Cardiac fibroblast (primary cell): ENCODE measurements around the gene CANX.

Experiments used
- DNase-seq, 2 donors: peaks; one replicate each; pipeline versions ENCODE4 v3.0.0 to v3.0.0-alpha.2; 2010; ENCODE audit warnings: low read depth in 2 of 2
- H3K4me3 ChIP-seq, 2 donors: replicated peaks in 1 of 2; 1 replicate in 1 of 2; 2 replicates in 1 of 2; pipeline ENCODE4 v1.5.1; 2011; ENCODE audit warnings: low read depth in 2 of 2, low read length in 2 of 2, mild to moderate bottlenecking in 2 of 2, moderate library complexity in 1 of 2
- TF ChIP-seq, protein P1 (sequence below): IDR thresholded peaks from one replicate; pipeline ENCODE4 v1.5.1; 2011; ENCODE audit warnings: low read depth, mild to moderate bottlenecking, low read length, inconsistent platforms

CANX gene

DNA sequence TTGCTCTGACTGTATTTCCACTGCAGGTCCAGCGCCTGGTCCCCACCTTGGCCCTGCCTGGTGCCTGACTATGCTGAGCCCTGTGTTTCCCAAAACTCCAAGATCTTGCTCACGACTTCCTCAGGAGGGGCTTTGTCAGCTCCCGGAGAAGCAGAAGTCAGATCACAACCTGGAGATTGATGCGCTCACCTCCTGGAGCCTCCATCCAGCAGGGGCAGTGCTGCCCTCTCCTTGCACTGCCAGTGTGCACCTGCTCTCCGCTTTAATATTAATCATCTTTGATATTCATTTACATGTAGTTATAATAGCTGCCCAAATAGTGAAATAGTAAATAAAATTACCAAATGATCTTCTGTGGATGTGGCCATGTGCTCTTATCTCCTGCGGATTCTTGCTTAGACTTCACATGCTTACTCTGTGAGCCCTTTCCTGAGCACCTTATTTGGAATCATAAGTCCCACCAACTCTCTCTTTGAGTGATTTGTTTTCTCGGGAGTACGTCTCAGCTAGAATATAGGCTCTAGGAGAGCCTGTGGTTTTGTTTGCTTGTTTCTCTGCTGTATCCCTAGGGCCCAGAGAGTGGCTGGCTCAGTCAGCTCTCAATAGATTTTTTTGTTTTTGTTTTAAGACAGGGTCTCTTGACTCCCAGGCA is 51.2 kb downstream of the CANX start:
- H3K4me3 ChIP-seq, result no peak overlapping the region
- TF ChIP-seq, protein P1, sequence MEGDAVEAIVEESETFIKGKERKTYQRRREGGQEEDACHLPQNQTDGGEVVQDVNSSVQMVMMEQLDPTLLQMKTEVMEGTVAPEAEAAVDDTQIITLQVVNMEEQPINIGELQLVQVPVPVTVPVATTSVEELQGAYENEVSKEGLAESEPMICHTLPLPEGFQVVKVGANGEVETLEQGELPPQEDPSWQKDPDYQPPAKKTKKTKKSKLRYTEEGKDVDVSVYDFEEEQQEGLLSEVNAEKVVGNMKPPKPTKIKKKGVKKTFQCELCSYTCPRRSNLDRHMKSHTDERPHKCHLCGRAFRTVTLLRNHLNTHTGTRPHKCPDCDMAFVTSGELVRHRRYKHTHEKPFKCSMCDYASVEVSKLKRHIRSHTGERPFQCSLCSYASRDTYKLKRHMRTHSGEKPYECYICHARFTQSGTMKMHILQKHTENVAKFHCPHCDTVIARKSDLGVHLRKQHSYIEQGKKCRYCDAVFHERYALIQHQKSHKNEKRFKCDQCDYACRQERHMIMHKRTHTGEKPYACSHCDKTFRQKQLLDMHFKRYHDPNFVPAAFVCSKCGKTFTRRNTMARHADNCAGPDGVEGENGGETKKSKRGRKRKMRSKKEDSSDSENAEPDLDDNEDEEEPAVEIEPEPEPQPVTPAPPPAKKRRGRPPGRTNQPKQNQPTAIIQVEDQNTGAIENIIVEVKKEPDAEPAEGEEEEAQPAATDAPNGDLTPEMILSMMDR, result no peak
- DNase-seq, result no peak

DNA sequence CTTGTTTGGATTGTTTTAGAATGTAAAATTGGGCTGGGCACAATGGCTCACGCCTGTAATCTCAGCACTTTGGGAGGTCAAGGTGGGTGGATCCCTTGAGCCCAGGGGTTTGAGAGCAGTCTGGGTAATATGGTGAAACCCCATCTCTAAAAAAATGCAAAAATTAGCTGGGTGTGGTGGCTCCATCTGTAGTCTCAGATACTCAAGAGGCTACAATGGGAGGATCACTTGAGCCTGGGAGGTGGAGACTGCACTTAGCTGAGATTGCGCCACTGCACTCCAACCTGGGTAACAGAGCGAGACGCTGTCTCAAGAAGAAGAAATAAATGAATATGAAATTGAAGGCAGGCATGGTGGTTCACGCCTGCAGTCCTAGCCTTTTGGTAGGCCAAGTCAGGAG is 55.2 kb downstream of the CANX start:
- no peak for DNase-seq
- TF ChIP-seq, protein P1, result no peak
- no peak overlapping the region for H3K4me3 ChIP-seq

DNA sequence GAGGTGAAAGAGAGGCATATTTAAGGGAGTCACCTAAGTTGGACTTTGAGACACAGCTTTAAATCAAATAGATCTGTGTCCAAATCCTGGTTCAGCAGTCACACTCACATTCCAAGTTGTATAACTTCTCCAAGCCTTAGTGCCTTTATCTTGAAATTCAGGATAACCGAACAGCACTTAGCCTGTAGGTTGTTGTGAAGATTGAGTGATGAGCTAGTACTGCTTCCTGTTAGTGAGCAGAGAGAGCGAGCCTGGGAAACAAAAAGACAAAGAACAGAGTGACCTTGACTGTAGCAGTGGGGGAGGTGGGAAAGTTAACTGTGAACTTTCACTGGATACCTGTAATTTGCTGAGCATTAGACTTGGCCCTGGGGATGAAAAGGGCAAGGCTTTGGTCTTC is 56.3 kb downstream of the CANX start:
- TF ChIP-seq, protein P1, result no peak
- peak in 1 of 2 donors; percentile 24 for DNase-seq
- H3K4me3 ChIP-seq, result no peak overlapping the region

DNA sequence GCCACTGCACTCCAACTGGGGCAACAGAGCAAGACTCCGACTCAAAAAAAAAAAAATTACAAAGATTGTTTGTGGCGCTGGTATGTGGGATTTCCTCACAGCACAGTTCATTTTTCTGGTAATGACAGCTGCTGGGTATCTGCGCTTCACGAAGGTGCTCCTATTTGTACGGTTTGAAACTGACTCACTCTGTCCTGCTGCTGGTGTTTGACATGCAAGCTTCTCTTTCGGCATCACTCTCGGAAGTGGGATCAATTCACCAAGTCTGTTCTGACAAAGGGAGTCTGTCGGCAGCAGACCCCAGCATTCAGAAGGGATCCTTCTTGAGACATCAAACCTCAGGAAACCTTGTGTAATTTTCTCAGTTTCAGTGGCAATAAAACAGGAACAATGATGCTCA is 60.2 kb downstream of the CANX start:
- DNase-seq, result no peak
- no peak overlapping the region for H3K4me3 ChIP-seq
- TF ChIP-seq, protein P1, result no peak

DNA sequence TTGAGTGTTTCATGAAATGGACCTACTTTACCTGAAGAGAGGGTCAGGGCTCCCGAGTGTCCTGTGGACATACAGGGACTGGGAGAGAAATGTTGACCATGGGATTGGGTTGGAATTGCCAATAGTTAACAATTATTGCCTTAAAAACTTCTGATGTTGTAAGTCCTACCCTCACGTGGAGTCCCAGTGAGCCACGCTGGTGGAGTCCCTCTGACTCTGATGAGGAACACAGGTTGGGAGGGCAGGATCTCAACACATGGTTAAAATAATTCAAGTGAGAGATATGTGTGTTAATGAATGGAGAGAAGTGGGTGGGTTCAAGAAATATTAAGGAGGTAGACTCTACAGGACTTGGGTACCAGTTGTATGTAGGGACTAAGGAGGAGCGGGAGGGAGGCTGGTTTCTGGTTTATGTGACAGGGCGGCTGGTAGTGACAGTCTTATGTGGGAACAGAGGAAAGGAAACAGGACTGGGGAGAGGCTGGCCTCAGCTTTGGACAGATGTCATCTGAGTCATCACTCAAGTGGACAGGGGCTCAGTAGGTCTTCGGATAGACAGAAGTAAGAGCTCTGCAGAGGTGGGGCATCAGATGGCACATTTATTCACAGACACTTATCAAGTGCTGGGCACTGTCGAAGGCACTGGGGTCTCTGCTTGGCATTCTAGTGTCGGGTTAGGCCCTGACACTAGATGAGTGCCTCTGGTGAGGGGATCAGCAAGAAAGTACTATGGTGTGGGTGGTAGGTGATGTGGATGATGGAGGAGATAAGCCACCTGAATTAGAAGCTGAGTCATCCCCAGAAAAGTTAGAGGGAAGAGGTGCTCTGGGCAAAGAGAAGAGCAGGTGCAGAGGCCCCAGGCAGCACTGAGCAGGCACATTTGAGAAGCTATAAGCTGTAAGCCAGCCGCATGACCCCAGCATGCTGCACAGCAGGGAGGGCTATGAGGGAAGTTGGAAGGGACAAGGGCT is 61.1 kb downstream of the CANX start:
- DNase-seq, result no peak
- TF ChIP-seq, protein P1, result no peak
- H3K4me3 ChIP-seq, result no peak overlapping the region

DNA sequence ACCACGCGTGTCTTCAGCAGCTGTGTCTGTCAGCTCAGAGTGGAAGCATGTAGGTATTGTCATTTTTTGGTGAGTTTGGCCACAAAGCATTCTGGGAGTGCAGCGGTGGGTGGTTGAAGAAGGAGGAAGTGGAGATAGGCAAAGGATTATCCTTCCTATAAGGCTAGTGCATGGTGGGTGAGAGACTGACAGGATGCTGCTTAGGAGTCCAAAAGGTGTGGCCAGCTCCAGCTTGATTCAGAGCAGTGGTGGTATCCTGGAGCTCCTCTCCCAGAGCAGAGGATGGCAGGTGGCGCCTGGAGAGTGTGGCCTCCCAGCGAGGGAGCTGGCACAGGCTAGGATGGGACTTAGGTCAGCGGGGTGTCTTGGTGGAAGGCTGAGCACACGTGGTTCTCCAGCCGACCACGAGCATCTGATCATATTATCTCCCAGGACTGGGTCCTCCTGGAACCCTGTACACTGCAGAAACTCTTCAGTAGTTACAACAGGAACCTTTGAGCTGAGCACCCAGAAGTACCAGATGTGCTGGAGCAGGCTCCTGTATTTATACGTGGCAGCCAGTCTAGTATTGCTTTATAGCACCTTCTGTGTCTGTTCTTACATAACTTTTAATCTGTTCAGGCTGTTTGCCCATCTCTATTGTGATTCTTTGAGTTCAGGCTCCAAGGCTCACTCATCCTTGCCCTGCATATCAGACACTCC is 63.5 kb downstream of the CANX start:
- H3K4me3 ChIP-seq, result no peak overlapping the region
- DNase-seq, result peak; percentile 26 to 61
- TF ChIP-seq, protein P1, result no peak
